ENCODE measurements around the gene BMP8A.
A peak's percentile ranks its signal among the peaks of the same experiment; 100 is the strongest.

DNA sequence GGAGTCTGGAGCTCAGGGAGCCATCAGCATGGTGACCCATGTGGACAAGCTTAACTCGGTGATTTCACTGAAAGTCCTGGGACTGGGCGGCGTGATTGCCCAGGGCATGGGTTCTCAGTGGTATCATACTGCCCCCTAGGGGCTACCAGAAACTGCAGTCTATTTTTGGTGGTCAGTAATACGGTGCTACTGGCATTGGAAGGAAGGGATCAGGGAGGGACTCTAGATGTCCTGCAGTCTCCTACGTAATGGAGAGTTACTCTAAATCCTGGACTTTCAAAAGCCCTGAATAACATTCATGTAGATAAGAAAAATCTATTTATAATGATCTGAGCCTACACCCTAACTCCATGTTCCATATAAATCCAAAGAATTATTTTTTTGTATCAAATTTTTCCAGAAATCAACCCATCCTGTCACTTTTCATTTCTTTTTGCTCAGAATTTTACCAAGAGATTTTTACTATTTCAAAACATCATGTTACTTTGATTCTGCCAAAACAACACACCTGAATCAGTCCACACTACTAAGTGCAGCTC is 47.9 kb downstream of the BMP8A start:
- TF ChIP-seq, protein P1, sequence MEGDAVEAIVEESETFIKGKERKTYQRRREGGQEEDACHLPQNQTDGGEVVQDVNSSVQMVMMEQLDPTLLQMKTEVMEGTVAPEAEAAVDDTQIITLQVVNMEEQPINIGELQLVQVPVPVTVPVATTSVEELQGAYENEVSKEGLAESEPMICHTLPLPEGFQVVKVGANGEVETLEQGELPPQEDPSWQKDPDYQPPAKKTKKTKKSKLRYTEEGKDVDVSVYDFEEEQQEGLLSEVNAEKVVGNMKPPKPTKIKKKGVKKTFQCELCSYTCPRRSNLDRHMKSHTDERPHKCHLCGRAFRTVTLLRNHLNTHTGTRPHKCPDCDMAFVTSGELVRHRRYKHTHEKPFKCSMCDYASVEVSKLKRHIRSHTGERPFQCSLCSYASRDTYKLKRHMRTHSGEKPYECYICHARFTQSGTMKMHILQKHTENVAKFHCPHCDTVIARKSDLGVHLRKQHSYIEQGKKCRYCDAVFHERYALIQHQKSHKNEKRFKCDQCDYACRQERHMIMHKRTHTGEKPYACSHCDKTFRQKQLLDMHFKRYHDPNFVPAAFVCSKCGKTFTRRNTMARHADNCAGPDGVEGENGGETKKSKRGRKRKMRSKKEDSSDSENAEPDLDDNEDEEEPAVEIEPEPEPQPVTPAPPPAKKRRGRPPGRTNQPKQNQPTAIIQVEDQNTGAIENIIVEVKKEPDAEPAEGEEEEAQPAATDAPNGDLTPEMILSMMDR (IDR thresholded peaks at IDR 0.05; ENCODE audit: borderline replicate concordance, extremely low read depth, low read length, poor library complexity, severe bottlenecking), result peak; percentile 82
- no peak for TF ChIP-seq EZH2 (IDR thresholded peaks at IDR 0.05; ENCODE audit: borderline replicate concordance, low read depth, low read length, severe bottlenecking)

Measured in DND-41 (cell line).